ENCODE data around the gene KL.

KL gene

DNA sequence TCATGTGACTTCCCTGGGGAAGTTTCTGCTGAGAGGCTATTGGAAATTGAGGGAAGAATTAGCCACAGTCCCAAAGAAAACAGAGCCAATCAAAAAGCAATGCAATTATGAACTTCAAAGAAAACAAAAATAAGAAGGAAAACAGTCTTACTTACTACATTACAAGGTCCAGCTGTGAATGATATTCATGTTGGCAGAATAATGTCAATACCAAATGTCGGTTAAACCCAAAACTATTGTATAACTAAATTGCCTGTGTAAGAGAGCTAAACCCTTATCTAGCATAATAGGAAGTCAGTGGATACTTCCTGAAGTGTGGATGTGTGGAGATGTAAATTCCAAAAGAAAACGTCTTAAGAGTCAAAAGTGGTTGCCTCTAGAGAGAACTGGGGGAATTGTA, 12.4 kb downstream of the KL start:
- no peak for TF ChIP-seq TAF1 (IDR thresholded peaks at IDR 0.05; ENCODE audit: low read depth, low read length)
- no peak for TF ChIP-seq POLR2AphosphoS5 (IDR thresholded peaks at IDR 0.05; ENCODE audit: low read depth, low read length)
- TF ChIP-seq SPI1 (IDR thresholded peaks at IDR 0.05; ENCODE audit: low read depth, low read length), result no peak
- no peak for TF ChIP-seq PAX5 (IDR thresholded peaks at IDR 0.05; ENCODE audit: insufficient read depth, low read length, severe bottlenecking)
- TF ChIP-seq POLR2A (IDR thresholded peaks at IDR 0.05; ENCODE audit: low read depth, low read length), result no peak
- TF ChIP-seq POU2F2 (IDR thresholded peaks at IDR 0.05; ENCODE audit: low read depth, low read length), result no peak
- FAIRE-seq (no peak), DNase-seq (ENCODE audit: insufficient read length, low spot score) (no peak)

DNA sequence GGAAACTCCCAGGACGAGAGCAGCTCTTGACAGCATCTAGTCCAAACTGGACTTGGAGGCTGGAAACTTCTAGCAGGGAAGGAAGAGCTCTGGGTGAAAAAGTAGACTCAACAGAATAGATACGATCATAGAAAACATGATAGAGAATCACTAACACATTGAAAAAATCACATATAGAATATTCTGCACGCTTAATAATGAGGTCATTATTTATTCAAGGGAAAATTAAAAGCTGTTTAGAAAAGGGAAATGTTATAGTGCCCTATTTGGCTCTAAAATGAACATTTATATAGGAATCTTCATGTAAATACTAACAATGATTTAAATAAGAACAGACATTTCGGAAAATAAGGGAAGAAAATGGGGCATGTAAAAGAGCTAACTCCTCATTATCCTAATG, 15.1 kb downstream of the KL start:
- DNase-seq (ENCODE audit: insufficient read length, low spot score), result no peak
- no peak for FAIRE-seq
- TF ChIP-seq PAX5 (IDR thresholded peaks at IDR 0.05; ENCODE audit: insufficient read depth, low read length, severe bottlenecking), result no peak
- no peak for TF ChIP-seq POLR2A (IDR thresholded peaks at IDR 0.05; ENCODE audit: low read depth, low read length)
- no peak for TF ChIP-seq POLR2AphosphoS5 (IDR thresholded peaks at IDR 0.05; ENCODE audit: low read depth, low read length)
- no peak for TF ChIP-seq TAF1 (IDR thresholded peaks at IDR 0.05; ENCODE audit: low read depth, low read length)

DNA sequence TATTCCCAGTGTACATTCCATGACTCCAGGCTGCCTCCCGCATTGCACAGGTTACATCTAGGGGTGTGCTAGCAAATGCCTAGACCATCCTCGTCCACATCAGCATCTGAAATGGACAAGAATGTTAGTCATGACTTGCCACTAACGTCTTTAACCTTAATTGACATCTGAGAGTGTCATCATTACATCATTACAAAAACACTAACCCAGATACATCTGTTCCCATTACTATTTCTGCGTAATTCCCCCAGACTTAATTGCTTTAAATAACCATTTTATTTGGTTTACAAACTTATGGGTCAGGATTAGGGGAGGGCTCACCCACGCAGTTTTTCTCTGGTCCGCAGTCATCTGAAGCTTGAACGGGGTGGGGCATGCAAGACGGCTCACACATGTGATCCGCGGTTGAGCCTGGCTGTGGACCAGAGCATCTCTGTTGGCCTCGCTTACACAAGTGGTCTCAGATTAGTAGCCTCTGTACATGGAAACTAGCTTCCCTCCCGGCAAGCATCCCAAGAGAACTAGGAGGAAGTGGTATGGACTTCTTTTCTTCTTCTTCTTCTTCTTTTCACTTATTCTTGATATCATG, 15.9 kb downstream of the KL start:
- FAIRE-seq, result no peak
- DNase-seq (ENCODE audit: insufficient read length, low spot score), result no peak
- no peak for TF ChIP-seq POLR2AphosphoS5 (IDR thresholded peaks at IDR 0.05; ENCODE audit: low read depth, low read length)
- TF ChIP-seq POLR2A (IDR thresholded peaks at IDR 0.05; ENCODE audit: low read depth, low read length), result no peak
- TF ChIP-seq TAF1 (IDR thresholded peaks at IDR 0.05; ENCODE audit: low read depth, low read length), result no peak
- TF ChIP-seq SPI1 (IDR thresholded peaks at IDR 0.05; ENCODE audit: low read depth, low read length), result no peak
- TF ChIP-seq POU2F2 (IDR thresholded peaks at IDR 0.05; ENCODE audit: low read depth, low read length), result no peak
- TF ChIP-seq PAX5 (IDR thresholded peaks at IDR 0.05; ENCODE audit: insufficient read depth, low read length, severe bottlenecking), result no peak

DNA sequence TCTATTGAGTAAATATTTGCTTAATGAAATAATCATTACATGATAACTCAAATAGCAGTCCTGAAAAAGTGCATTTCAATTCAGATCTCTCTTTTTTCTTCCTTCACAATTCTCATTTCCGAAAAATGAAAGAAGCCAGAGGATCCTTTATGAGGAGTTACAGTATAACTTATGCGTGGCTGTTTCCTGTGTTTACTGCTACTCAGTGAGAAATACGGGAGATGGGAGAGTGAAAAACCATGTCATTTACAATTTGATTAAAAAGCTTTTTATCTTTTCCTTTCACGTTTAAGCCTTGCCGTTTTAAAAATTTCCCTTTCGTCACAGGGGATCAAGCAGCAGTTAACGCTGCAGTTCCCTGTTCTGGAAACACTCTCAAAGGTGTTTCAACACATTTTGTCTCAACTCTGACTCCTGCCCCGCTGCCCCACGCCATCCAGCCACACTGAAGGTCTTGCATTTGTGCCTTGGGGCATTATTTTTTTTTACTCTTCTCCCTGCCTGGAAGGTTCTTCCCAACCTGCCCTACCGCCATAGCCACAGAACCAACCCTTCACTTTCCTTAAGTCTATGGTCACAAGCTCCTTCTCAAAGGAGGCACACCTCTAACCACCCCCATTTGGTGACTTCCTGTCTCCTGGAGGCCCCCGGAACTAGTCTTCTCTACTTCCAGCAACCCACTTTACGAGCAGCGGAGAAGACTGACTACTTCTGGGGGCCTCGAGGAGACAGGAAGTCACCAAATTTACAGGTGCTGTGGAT, 17.0 kb downstream of the KL start:
- TF ChIP-seq TAF1 (IDR thresholded peaks at IDR 0.05; ENCODE audit: low read depth, low read length) (peak; percentile 73; the same call in 1 of the 2 replicates), POU2F2 (IDR thresholded peaks at IDR 0.05; ENCODE audit: low read depth, low read length) (no peak), PAX5 (IDR thresholded peaks at IDR 0.05; ENCODE audit: insufficient read depth, low read length, severe bottlenecking) (no peak), POLR2A (IDR thresholded peaks at IDR 0.05; ENCODE audit: low read depth, low read length) (peak; percentile 65), SPI1 (IDR thresholded peaks at IDR 0.05; ENCODE audit: low read depth, low read length) (0 out of 2 replicates have a peak, but pooled peaks have one; percentile 19), POLR2AphosphoS5 (IDR thresholded peaks at IDR 0.05; ENCODE audit: low read depth, low read length) (no peak)
- no peak for DNase-seq (ENCODE audit: insufficient read length, low spot score)
- peak; percentile 88 for FAIRE-seq

DNA sequence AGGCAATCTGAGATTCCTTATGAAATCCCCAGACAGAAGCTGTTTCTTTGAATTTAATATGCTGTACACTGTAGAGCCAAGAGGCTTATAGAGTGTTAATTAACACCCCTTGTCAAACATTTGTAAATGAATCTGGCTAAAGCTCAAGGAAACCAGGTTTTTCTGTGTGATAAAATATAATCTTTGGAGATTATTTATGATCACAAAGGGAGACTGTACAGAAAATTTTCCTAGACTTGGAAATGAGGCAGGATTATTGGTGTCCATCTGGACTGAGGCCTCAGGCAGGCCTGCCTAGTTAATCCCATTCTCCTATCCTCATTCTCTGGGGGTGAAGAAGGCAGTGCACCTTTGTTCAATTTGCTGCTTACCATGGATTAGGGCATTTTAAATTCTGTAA, 17.8 kb downstream of the KL start:
- no peak for DNase-seq (ENCODE audit: insufficient read length, low spot score)
- FAIRE-seq, result no peak
- TF ChIP-seq POU2F2 (IDR thresholded peaks at IDR 0.05; ENCODE audit: low read depth, low read length) (no peak), SPI1 (IDR thresholded peaks at IDR 0.05; ENCODE audit: low read depth, low read length) (no peak), PAX5 (IDR thresholded peaks at IDR 0.05; ENCODE audit: insufficient read depth, low read length, severe bottlenecking) (no peak), POLR2A (IDR thresholded peaks at IDR 0.05; ENCODE audit: low read depth, low read length) (no peak), POLR2AphosphoS5 (IDR thresholded peaks at IDR 0.05; ENCODE audit: low read depth, low read length) (no peak), TAF1 (IDR thresholded peaks at IDR 0.05; ENCODE audit: low read depth, low read length) (no peak)

DNA sequence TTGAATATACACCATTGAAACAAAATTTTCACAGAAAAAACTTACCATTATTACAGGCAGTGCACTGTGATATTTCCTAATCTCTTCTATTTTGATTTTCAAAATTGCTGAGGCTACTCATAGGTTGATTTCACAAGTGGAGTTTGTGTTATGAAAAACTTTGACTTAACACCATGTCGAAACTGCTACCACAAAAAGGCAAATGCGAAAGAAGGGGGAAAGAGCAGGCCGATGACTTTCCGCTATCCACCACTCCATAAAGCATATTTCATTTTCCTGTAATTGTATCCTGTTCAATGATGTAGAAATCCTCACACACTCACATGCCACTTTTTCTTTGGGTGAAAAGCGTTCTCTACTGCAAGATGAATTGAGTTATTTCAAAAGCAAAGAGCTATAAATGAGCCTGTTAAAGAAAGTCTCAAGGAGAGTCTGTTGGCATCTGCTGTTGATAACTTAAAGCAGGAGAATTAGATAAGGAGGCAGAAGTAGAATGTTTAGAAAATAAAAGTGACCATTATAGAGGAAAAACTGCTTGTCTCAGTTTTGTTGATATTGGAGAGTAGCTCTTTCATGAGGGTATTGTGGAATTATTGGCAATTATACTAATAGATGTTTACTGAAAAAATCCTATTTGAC, 18.8 kb downstream of the KL start:
- DNase-seq (ENCODE audit: insufficient read length, low spot score), result no peak
- TF ChIP-seq TAF1 (IDR thresholded peaks at IDR 0.05; ENCODE audit: low read depth, low read length) (no peak), POLR2AphosphoS5 (IDR thresholded peaks at IDR 0.05; ENCODE audit: low read depth, low read length) (no peak), PAX5 (IDR thresholded peaks at IDR 0.05; ENCODE audit: insufficient read depth, low read length, severe bottlenecking) (no peak), SPI1 (IDR thresholded peaks at IDR 0.05; ENCODE audit: low read depth, low read length) (no peak), POU2F2 (IDR thresholded peaks at IDR 0.05; ENCODE audit: low read depth, low read length) (no peak), POLR2A (IDR thresholded peaks at IDR 0.05; ENCODE audit: low read depth, low read length) (no peak)
- peak; percentile 5 for FAIRE-seq

DNA sequence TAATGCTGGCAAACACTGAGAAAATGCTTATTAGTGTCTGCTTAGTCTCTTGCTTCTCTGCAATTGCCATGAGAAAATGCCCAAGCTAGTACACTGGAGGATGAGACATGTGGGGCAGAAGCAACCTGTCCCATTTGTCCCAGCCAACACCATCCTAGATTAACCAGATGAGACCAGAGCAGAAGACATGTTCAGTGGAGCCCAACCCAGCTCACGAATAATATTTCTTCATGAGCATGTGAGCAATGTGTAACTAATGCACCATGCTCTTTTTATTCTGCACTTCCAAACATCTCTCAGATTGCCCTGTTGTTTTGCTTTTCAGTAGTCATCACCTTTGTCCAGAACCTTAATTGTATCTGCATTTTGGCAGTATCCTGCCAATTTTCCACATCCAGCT, 21.4 kb downstream of the KL start:
- DNase-seq (ENCODE audit: insufficient read length, low spot score) (no peak), FAIRE-seq (no peak)
- TF ChIP-seq POLR2AphosphoS5 (IDR thresholded peaks at IDR 0.05; ENCODE audit: low read depth, low read length) (no peak), POU2F2 (IDR thresholded peaks at IDR 0.05; ENCODE audit: low read depth, low read length) (no peak), PAX5 (IDR thresholded peaks at IDR 0.05; ENCODE audit: insufficient read depth, low read length, severe bottlenecking) (no peak), POLR2A (IDR thresholded peaks at IDR 0.05; ENCODE audit: low read depth, low read length) (no peak)

DNA sequence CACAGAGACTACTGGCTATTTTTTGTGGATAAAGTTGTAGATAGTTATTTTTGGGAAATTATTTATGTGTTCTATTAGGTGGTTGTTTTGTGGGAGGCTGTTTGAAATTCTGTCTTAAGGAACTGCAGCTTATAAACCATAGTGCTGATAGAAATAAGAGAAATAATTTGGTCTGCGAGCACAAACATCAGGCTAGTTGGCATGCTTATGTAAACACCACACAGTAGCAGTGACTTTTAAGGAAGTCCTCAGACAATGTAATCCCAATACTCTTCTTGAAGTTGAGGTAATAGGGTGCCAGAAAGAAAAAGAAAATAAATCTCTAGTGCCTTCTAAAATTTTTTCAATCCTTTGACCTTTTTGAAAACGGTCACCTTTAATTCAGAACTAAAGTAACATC, 23.9 kb downstream of the KL start:
- FAIRE-seq (no peak), DNase-seq (ENCODE audit: insufficient read length, low spot score) (no peak)
- no peak for TF ChIP-seq SPI1 (IDR thresholded peaks at IDR 0.05; ENCODE audit: low read depth, low read length)
- TF ChIP-seq PAX5 (IDR thresholded peaks at IDR 0.05; ENCODE audit: insufficient read depth, low read length, severe bottlenecking), result no peak
- no peak for TF ChIP-seq POLR2A (IDR thresholded peaks at IDR 0.05; ENCODE audit: low read depth, low read length)
- TF ChIP-seq POLR2AphosphoS5 (IDR thresholded peaks at IDR 0.05; ENCODE audit: low read depth, low read length), result no peak
- no peak for TF ChIP-seq POU2F2 (IDR thresholded peaks at IDR 0.05; ENCODE audit: low read depth, low read length)
- TF ChIP-seq TAF1 (IDR thresholded peaks at IDR 0.05; ENCODE audit: low read depth, low read length), result no peak

DNA sequence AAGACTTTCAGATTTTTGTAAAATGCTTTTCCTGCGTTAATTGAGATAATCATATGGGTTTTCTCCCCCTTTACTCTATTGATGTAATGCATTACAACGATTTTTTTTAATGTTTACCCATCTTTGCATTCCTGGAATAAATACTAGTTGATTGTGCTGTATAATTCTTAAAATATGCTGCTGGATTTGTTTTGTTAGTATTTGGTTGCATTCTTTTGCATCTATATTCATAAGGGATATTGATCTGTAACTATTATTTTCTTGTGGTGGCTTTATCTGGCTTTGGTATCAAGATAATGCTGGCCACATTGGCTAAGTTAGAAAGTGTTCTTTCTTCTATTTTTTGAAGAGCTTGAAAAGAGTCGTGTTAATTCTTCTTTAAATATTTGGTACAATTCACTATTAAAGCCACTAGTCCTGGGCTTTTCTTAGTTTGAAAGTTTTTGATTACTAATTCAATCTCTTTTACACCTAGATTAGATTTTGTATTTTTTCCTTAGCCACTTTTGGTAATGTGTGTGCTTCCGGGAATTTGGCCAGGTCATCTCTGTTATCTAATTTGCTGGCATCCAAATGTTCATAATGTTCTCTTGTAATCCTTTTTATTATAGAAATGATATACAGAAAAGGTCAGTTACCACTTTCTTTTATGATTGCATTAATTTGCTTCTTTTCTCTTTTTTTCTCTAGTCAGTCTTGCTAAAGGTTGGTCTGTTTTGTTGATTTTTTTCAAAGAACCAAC, 29.8 kb downstream of the KL start:
- DNase-seq (ENCODE audit: insufficient read length, low spot score) (no peak), FAIRE-seq (no peak)
- TF ChIP-seq POLR2AphosphoS5 (IDR thresholded peaks at IDR 0.05; ENCODE audit: low read depth, low read length), result no peak
- TF ChIP-seq POU2F2 (IDR thresholded peaks at IDR 0.05; ENCODE audit: low read depth, low read length), result no peak
- no peak for TF ChIP-seq TAF1 (IDR thresholded peaks at IDR 0.05; ENCODE audit: low read depth, low read length)
- TF ChIP-seq POLR2A (IDR thresholded peaks at IDR 0.05; ENCODE audit: low read depth, low read length), result no peak
- no peak for TF ChIP-seq SPI1 (IDR thresholded peaks at IDR 0.05; ENCODE audit: low read depth, low read length)
- no peak for TF ChIP-seq PAX5 (IDR thresholded peaks at IDR 0.05; ENCODE audit: insufficient read depth, low read length, severe bottlenecking)
